Astrocyte of the cerebellum (primary cell): ENCODE measurements around the gene TMEM108.

Experiments
- DNase-seq: peaks from one replicate; pipeline ENCODE4 v3.0.0-alpha.2; 2011; ENCODE audit warnings: low read depth
- H3K4me3 ChIP-seq: 2 replicates; pipeline ENCODE4 v1.5.1; 2011; ENCODE audit warnings: mild to moderate bottlenecking, low read depth, low read length, moderate library complexity
- in situ Hi-C: cut with HindIII; loops from 2 replicates; pipeline ENCODE4 v1.10.0; 2017; ENCODE audit warnings: low sequenced_read_pairs
- TF ChIP-seq, protein P1 (sequence below): IDR thresholded peaks from 2 replicates; pipeline ENCODE4 v1.5.1; 2012; ENCODE audit warnings: low read length, low read depth, moderate library complexity, mild to moderate bottlenecking; ENCODE audit errors: missing control alignments

TMEM108 gene

DNA sequence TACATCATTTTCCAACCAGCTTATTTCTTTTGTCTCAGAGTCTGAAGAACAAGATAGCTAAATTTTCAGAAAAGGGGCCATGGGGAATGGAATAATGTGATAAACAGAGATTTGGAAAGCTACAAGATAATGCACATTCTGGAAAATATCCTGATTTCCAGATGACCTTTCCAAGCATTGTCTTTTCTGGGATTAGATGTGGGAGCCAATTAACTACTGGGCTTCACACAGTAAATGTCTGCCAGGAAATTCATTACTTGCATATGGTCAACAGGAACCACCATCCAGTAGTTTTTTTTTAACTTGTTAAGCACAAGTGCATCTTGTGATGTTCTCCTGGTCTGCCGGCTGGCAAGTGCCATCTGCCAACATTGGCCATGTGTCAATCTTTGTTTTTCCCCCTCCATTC, 230.5 kb downstream of the TMEM108 start:
- no peak overlapping the region for H3K4me3 ChIP-seq
- TF ChIP-seq, protein P1, sequence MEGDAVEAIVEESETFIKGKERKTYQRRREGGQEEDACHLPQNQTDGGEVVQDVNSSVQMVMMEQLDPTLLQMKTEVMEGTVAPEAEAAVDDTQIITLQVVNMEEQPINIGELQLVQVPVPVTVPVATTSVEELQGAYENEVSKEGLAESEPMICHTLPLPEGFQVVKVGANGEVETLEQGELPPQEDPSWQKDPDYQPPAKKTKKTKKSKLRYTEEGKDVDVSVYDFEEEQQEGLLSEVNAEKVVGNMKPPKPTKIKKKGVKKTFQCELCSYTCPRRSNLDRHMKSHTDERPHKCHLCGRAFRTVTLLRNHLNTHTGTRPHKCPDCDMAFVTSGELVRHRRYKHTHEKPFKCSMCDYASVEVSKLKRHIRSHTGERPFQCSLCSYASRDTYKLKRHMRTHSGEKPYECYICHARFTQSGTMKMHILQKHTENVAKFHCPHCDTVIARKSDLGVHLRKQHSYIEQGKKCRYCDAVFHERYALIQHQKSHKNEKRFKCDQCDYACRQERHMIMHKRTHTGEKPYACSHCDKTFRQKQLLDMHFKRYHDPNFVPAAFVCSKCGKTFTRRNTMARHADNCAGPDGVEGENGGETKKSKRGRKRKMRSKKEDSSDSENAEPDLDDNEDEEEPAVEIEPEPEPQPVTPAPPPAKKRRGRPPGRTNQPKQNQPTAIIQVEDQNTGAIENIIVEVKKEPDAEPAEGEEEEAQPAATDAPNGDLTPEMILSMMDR = no peak
- no peak for DNase-seq
- in situ Hi-C loops = no loop called here

- TF ChIP-seq, protein P1 = no peak
- DNase-seq = no peak
- H3K4me3 ChIP-seq = no peak overlapping the region
- in situ Hi-C loops = no loop called here
Observed at GRCh38 chr3:133269393-133269792, 231.2 kb downstream of the TMEM108 start.

- DNase-seq = no peak
- TF ChIP-seq, protein P1 = no peak
- H3K4me3 ChIP-seq = no peak overlapping the region
- in situ Hi-C loops = no loop called here
Observed at GRCh38 chr3:133270631-133271030, 232.4 kb downstream of the TMEM108 start.

- no peak for DNase-seq
- TF ChIP-seq, protein P1 = no peak
- no peak overlapping the region for H3K4me3 ChIP-seq
- in situ Hi-C loops = no loop called here
Observed at GRCh38 chr3:133271042-133271441, 232.9 kb downstream of the TMEM108 start.

DNA sequence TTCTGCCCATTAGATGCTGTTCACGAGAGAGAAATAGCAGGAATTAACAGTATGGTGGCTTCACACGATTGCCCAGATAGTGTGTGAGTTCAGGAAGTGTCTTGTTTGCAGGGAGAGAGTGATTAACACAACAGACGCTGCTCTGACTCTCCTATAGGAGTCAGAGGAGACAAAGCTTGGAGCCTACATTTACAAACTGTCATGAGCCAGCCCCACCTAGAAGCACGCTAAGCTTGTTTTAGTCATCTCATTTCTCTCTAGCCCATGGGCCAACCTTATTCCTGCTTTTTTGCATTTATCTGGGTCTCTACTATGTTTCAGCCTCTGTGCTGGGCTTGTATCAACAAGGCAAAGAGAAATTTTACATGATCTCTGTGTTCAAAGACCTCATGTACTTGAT, 233.3 kb downstream of the TMEM108 start:
- DNase-seq = no peak
- TF ChIP-seq, protein P1 = no peak
- in situ Hi-C loops = no loop called here
- H3K4me3 ChIP-seq = no peak overlapping the region

DNA sequence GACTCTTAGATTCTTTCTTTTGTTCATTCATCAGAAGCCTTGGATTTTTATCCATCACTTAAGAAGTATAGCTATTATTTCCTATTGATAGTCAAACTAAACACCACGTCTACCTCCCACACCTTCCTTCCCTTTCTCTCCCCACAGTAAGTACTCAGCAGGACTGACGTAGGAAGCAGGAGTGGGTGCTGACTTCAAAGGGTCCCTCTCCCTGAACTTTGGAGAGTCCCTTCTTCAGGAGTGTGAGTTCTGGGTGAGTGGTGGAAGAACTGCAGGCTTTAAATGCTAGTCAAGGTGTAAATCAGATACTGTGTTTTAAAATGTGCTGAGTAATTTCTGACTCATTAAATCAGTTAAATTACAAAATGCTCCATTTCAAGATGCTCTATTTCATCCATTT, 235.2 kb downstream of the TMEM108 start:
- no peak for DNase-seq
- in situ Hi-C loops = no loop called here
- TF ChIP-seq, protein P1 = no peak

DNA sequence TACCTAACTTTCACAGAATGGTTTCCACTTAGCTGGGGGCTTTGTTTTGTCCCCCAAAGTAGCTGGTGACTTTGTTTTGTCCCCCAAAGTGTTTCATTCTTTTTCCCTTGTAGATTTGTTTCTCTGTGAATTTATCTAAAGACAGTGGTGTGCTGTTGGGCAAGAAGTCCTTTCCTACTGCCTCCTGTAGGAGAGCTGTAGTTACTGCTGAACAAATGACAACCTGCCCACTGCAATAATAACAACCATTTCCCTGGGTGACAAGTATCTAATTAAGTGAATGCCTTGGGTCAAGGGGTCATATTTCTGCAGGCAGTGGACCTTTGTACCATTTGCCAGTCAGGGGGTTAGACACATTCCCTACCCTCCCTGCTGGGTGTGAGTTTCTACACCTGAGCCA, 236.3 kb downstream of the TMEM108 start:
- TF ChIP-seq, protein P1 = no peak
- no peak for DNase-seq
- no peak overlapping the region for H3K4me3 ChIP-seq
- in situ Hi-C loops = no loop called here

More for the DNA sequence above, 235.2 kb downstream of the TMEM108 start:
- no peak overlapping the region for H3K4me3 ChIP-seq
